ENCODE results near the gene TBC1D22A. TPM values are rescaled to one million over a fixed set of nuclear protein-coding genes. Genes with fewer than 3 reads are reported as not detected.

Gene TBC1D22A
- polyA plus RNA-seq, 1 of the 3 experiments (the other 2 are of a cell fraction), result 16.5 TPM

DNA sequence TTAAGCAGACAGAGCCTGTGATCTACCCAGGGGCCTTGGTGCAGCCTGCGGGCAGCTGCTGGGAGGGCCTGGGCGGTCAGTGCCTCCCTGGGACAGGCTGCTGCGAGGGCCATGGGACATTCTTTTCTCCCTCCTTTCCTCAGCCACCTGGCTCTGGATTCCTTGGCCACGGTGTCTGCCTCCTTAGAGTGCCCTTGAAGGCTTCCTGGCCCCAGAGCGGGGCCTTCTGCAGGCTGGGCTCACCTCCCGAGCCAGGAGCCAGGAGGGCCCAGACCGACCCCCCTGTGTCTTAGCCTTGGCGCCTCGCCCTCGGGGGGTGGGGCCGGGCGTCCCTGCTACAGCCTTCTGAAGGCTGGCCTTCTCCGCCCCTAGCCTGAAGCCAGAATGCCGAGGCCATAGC lies 231.2 kb downstream of the TBC1D22A start:
- 73% methylated on average over 3 of the region's 14 CpGs for WGBS (ENCODE audit: low lambda C conversion rate)
- TF ChIP-seq MXI1 (IDR thresholded peaks at IDR 0.05; ENCODE audit: low read depth, low read length), result no peak
- no peak for TF ChIP-seq RAD21 (IDR thresholded peaks at IDR 0.05; ENCODE audit: low read length)
- no peak for TF ChIP-seq SMC3 (IDR thresholded peaks at IDR 0.05; ENCODE audit: low read depth, low read length)
- TF ChIP-seq, protein P1, sequence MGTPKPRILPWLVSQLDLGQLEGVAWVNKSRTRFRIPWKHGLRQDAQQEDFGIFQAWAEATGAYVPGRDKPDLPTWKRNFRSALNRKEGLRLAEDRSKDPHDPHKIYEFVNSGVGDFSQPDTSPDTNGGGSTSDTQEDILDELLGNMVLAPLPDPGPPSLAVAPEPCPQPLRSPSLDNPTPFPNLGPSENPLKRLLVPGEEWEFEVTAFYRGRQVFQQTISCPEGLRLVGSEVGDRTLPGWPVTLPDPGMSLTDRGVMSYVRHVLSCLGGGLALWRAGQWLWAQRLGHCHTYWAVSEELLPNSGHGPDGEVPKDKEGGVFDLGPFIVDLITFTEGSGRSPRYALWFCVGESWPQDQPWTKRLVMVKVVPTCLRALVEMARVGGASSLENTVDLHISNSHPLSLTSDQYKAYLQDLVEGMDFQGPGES (IDR thresholded peaks at IDR 0.05; ENCODE audit: low read depth, low read length), result no peak
- no peak for TF ChIP-seq FOXJ3 (CRISPR knock-in tag; IDR thresholded peaks at IDR 0.05)
- TF ChIP-seq ELF1 (IDR thresholded peaks at IDR 0.05), result no peak
- no peak for TF ChIP-seq TCF12 (IDR thresholded peaks at IDR 0.05)
- no peak for TF ChIP-seq PBX3 (IDR thresholded peaks at IDR 0.05)
- POLR2A ChIA-PET, result no interaction called here
- Histone ChIP-seq H3K9me3 (no peaks in the 10 kb centered on the region), H3K27me3 (ENCODE audit: insufficient read depth) (no peaks in the 10 kb centered on the region), H3K27ac (ENCODE audit: low read depth in 2 of 2, low read length in 1 of 2) (no peak overlapping the region), H3K36me3 (replicated peaks in 1 of 2; ENCODE audit: control insufficient read depth in 1 of 2, insufficient read depth in 2 of 2, low read length in 1 of 2) (peaks cover 0 to 20% of the 10 kb centered on the region in 2 experiments), H3K9me2 (no peaks in the 10 kb centered on the region), H2AFZ (ENCODE audit: low read depth) (no peak overlapping the region), H3K79me2 (ENCODE audit: insufficient read depth) (no peaks in the 10 kb centered on the region), H4K20me1 (ENCODE audit: insufficient read depth) (no peaks in the 10 kb centered on the region), H3K9ac (no peak overlapping the region), H3F3A (replicated peaks; ENCODE audit: insufficient read depth) (no peaks in the 10 kb centered on the region), H3K4me3 (ENCODE audit: low read depth in 2 of 2, low read length in 1 of 2) (no peak overlapping the region), H3K4me2 (no peak overlapping the region), H3K4me1 (ENCODE audit: control insufficient read depth in 1 of 2, insufficient read depth in 2 of 2, low read depth in 1 of 2, low read length in 1 of 2) (peaks cover 0 to 7% of the 10 kb centered on the region in 2 experiments; a peak in 1 of 4 replicates)
- CTCF ChIA-PET, result interaction anchor here (0.6 kb wide), 1 partner anchor 1539 kb away, joined by 3 read pairs; no protein-coding TSS in a partner anchor
- no peak for DNase-seq

- Histone ChIP-seq H3K9me2 (no peaks in the 10 kb centered on the region), H3K36me3 (replicated peaks in 1 of 2; ENCODE audit: control insufficient read depth in 1 of 2, insufficient read depth in 2 of 2, low read length in 1 of 2) (peaks cover 0 to 24% of the 10 kb centered on the region in 2 experiments), H3K4me1 (ENCODE audit: control insufficient read depth in 1 of 2, insufficient read depth in 2 of 2, low read depth in 1 of 2, low read length in 1 of 2) (peaks cover 0 to 7% of the 10 kb centered on the region in 2 experiments; a peak in 1 of 4 replicates), H3K9me3 (no peaks in the 10 kb centered on the region), H3K79me2 (ENCODE audit: insufficient read depth) (no peaks in the 10 kb centered on the region), H3K9ac (no peak overlapping the region), H4K20me1 (ENCODE audit: insufficient read depth) (no peaks in the 10 kb centered on the region), H3K27me3 (ENCODE audit: insufficient read depth) (no peaks in the 10 kb centered on the region), H3K27ac (ENCODE audit: low read depth in 2 of 2, low read length in 1 of 2) (no peak overlapping the region), H3K4me2 (no peak overlapping the region), H2AFZ (ENCODE audit: low read depth) (no peak overlapping the region), H3F3A (replicated peaks; ENCODE audit: insufficient read depth) (no peaks in the 10 kb centered on the region), H3K4me3 (ENCODE audit: low read depth in 2 of 2, low read length in 1 of 2) (no peak overlapping the region)
- DNase-seq, result no peak
- CTCF ChIA-PET, result no interaction called here
- over 99% methylated on average over 11 of the region's 11 CpGs for WGBS (ENCODE audit: low lambda C conversion rate)
- TF ChIP-seq, protein P2, sequence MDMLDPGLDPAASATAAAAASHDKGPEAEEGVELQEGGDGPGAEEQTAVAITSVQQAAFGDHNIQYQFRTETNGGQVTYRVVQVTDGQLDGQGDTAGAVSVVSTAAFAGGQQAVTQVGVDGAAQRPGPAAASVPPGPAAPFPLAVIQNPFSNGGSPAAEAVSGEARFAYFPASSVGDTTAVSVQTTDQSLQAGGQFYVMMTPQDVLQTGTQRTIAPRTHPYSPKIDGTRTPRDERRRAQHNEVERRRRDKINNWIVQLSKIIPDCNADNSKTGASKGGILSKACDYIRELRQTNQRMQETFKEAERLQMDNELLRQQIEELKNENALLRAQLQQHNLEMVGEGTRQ (IDR thresholded peaks at IDR 0.05; ENCODE audit: borderline replicate concordance, low read depth, low read length), result no peak
- TF ChIP-seq MEF2A (IDR thresholded peaks at IDR 0.05; ENCODE audit: borderline replicate concordance, low read depth) (no peak), RFX5 (IDR thresholded peaks at IDR 0.05; ENCODE audit: low read length) (no peak), ZBTB33 (IDR thresholded peaks at IDR 0.05; ENCODE audit: borderline replicate concordance, low read depth) (no peak), NRF1 (IDR thresholded peaks at IDR 0.05; ENCODE audit: low read depth, low read length) (no peak), FOXM1 (IDR thresholded peaks at IDR 0.05; ENCODE audit: low read depth) (no peak), PBX3 (IDR thresholded peaks at IDR 0.05) (no peak), MAX (IDR thresholded peaks at IDR 0.05; ENCODE audit: low read depth) (no peak), GABPA (IDR thresholded peaks at IDR 0.05; ENCODE audit: low read depth) (no peak), TAF1 (IDR thresholded peaks at IDR 0.05; ENCODE audit: borderline replicate concordance, low read depth, low read length) (no peak), GATA2 (CRISPR knock-in tag; IDR thresholded peaks at IDR 0.05) (no peak), NFIC (IDR thresholded peaks at IDR 0.05; ENCODE audit: borderline replicate concordance) (no peak), SIN3A (IDR thresholded peaks at IDR 0.05; ENCODE audit: borderline replicate concordance, low read depth, low read length) (no peak), TCF12 (IDR thresholded peaks at IDR 0.05) (no peak), EP300 (IDR thresholded peaks at IDR 0.05; ENCODE audit: borderline replicate concordance in 1 of 2, low read depth in 1 of 2, low read length in 1 of 2) (no peak)
- TF ChIP-seq, protein P3, sequence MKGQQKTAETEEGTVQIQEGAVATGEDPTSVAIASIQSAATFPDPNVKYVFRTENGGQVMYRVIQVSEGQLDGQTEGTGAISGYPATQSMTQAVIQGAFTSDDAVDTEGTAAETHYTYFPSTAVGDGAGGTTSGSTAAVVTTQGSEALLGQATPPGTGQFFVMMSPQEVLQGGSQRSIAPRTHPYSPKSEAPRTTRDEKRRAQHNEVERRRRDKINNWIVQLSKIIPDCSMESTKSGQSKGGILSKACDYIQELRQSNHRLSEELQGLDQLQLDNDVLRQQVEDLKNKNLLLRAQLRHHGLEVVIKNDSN (IDR thresholded peaks at IDR 0.05; ENCODE audit: borderline replicate concordance, low read depth), result no peak
- POLR2A ChIA-PET, result no interaction called here
These were observed 231.8 kb downstream of the TBC1D22A start for GRCh38 chr22:46994265-46994664.
